Mesodermal cell (in vitro differentiated cells): ENCODE measurements around the gene CCDC182. TPM values are rescaled to one million over a fixed set of nuclear protein-coding genes. Genes with fewer than 3 reads are reported as not detected.

Experiments used
- H3K27ac ChIP-seq: 2 replicates; pipeline ENCODE4 v1.7.0; 2013; ENCODE audit warnings: mild to moderate bottlenecking, low read depth, low read length, moderate library complexity; ENCODE audit not compliant: severe bottlenecking
- H3K36me3 ChIP-seq: 2 replicates; pipeline ENCODE4 v1.7.1; 2013; ENCODE audit warnings: mild to moderate bottlenecking, low read length, moderate library complexity; ENCODE audit not compliant: control insufficient read depth, insufficient read depth
- H3K4me1 ChIP-seq: one replicate; pipeline ENCODE4 v1.7.1; 2013; ENCODE audit warnings: mild to moderate bottlenecking, low read length; ENCODE audit not compliant: insufficient read depth, control insufficient read depth, poor library complexity, severe bottlenecking
- H3K4me3 ChIP-seq: 2 replicates; pipeline ENCODE4 v1.7.0; 2013; ENCODE audit warnings: low read length, control low read depth, mild to moderate bottlenecking; ENCODE audit not compliant: insufficient read depth, poor library complexity, severe bottlenecking; ENCODE audit errors: extremely low read depth
- H3K9me3 ChIP-seq: 2 replicates; pipeline ENCODE4 v1.7.1; 2013; ENCODE audit warnings: mild to moderate bottlenecking, low read length, moderate library complexity; ENCODE audit not compliant: control insufficient read depth
- WGBS, 2 experiments: methylation state at CpG; one replicate each; pipeline ENCODE4 v1.1.5; 2013; ENCODE audit warnings: missing lambda C conversion rate in 2 of 2; ENCODE audit not compliant: insufficient coverage in 2 of 2; 5-methylcytosine and 5-hydroxymethylcytosine counted together
- polyA plus RNA-seq, 2 experiments: library from polyadenylated mRNA; stranded (reverse); fragments of 50-300 nt; gene quantifications; one replicate each; pipeline ENCODE4 v1.2.3, GENCODE V29; 2013

The CCDC182 gene
- polyA plus RNA-seq (2013, experiment 1 of 2), result not detected
- not detected for polyA plus RNA-seq (2013, experiment 2 of 2)

GRCh38 chr17:57745242-57745641 lies at the start of gene CCDC182:
Gene CCDC182 (minus strand): TSS chr17:57745299. CDS start chr17:57745272, 27 bp downstream.
- H3K4me3 ChIP-seq, result no peak within 1 kb of the TSS
- no peaks in the 10 kb centered on the region for H3K36me3 ChIP-seq
- WGBS, 2 experiments, result 80 to 93% methylated on average over 3 to 4 of the region's 4 CpGs
- H3K9me3 ChIP-seq, result no peaks in the 10 kb centered on the region
- peaks cover 6% of the 10 kb centered on the region for H3K4me1 ChIP-seq
- H3K27ac ChIP-seq, result no peak within 1 kb of the TSS

DNA sequence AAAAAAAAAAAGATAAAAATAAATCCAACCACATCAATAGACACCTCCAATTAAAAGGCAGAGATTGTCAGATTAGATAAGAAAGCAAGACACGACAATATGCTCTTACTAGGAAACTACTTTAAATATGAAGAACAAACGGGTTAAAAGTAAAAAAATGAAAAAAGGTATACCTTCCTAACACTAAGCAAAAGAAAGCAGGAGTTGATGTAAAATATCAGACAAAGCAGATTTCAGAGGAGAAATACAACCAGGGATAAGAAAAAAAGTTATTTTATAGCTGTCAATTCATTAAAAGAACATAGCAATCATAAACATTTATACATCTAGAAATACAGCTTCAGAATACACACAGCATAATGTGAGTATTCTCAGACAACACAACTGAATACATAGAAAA lies 49.7 kb upstream of the CCDC182 start:
- no CpG with 5 or more reads among the region's 2 CpGs for WGBS, 2 experiments
- Histone ChIP-seq H3K4me3 (no peak overlapping the region), H3K9me3 (no peaks in the 10 kb centered on the region), H3K4me1 (no peaks in the 10 kb centered on the region), H3K27ac (no peak overlapping the region), H3K36me3 (no peaks in the 10 kb centered on the region)

- Histone ChIP-seq H3K9me3 (no peaks in the 10 kb centered on the region), H3K27ac (no peak overlapping the region), H3K4me1 (no peaks in the 10 kb centered on the region), H3K36me3 (no peaks in the 10 kb centered on the region), H3K4me3 (no peak overlapping the region)
- 90% methylated on average over 2 of the region's 4 CpGs; no CpG with 5 or more reads in 1 of the 2 experiments for WGBS, 2 experiments
Measured at GRCh38 chr17:57788725-57789124, 43.6 kb upstream of the CCDC182 start.

- WGBS, 2 experiments, result 88 to 92% methylated on average over 6 to 7 of the region's 7 CpGs
- Histone ChIP-seq H3K4me3 (no peak overlapping the region), H3K36me3 (no peaks in the 10 kb centered on the region), H3K4me1 (peaks cover 13% of the 10 kb centered on the region), H3K27ac (no peak overlapping the region), H3K9me3 (no peaks in the 10 kb centered on the region)
Measured at GRCh38 chr17:57785022-57785421, 39.9 kb upstream of the CCDC182 start.

- 80 to 89% methylated on average over 15 of the region's 15 CpGs for WGBS, 2 experiments
- H3K9me3 ChIP-seq, result no peaks in the 10 kb centered on the region
- no peak overlapping the region for H3K4me3 ChIP-seq
- H3K27ac ChIP-seq, result no peak overlapping the region
- H3K4me1 ChIP-seq, result peaks cover 13% of the 10 kb centered on the region
- H3K36me3 ChIP-seq, result no peaks in the 10 kb centered on the region
Measured at GRCh38 chr17:57784226-57784895, 39.3 kb upstream of the CCDC182 start.

DNA sequence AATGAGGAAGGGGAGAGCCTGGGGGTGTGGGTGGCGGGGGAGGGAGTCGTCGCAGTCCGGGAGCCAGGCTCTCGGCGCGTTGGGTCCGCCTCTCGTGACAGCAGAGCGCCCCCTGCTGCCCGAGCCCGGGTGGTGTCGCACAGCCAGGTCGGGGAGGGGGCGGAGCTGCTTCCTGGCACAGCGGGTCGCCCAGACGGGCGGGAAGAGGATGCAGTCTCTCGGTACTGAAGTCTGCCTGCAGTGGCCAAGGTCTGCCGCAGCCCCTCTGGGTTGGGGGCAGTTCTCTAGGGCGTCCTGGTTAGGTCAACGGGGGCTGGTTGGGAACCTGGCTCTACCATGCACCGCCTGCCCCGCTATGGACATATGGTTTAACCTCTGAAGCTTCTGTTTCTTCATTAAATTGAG lies 38.2 kb upstream of the CCDC182 start:
- H3K27ac ChIP-seq, result no peak overlapping the region
- peaks cover 13% of the 10 kb centered on the region for H3K4me1 ChIP-seq
- no peak overlapping the region for H3K4me3 ChIP-seq
- no peaks in the 10 kb centered on the region for H3K36me3 ChIP-seq
- no peaks in the 10 kb centered on the region for H3K9me3 ChIP-seq
- 3 to 4% methylated on average over 16 to 18 of the region's 25 CpGs for WGBS, 2 experiments

DNA sequence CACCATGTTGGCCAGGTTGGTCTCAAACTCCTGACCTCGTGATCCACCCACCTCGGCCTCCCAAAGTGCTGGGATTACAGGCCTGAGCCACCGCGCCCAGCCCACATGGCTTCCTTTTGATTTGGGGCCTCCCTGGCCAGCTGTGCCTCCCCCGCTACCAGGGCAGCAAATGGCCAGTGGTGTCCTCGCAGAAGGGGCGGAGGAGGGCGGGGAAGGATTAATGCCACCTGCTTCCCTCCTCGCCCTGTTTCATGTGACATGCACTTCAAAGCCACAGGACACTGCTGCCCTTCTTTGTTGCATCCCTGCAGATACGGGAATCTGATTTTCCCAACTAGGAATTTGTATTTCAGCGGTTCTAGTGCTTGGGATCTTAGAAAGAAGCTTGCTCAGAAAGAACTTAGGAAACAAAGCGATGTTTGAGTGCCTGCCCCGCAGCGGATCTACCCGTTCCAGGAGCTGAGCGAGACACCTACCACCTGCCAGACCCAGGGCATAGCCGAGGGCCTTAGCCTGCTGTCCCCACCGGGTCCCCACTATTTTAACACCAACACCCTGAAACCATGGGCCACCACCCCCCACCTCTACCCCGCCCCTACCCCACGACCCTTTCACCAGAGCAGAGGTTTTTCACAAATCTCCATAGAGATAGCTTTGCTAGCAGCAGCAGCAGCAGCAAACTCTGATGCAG lies 37.7 kb upstream of the CCDC182 start:
- Histone ChIP-seq H3K4me3 (no peak overlapping the region), H3K36me3 (no peaks in the 10 kb centered on the region), H3K9me3 (no peaks in the 10 kb centered on the region), H3K4me1 (peaks cover 13% of the 10 kb centered on the region), H3K27ac (no peak overlapping the region)
- WGBS, 2 experiments, result 63 to 71% methylated on average over 13 to 18 of the region's 20 CpGs

DNA sequence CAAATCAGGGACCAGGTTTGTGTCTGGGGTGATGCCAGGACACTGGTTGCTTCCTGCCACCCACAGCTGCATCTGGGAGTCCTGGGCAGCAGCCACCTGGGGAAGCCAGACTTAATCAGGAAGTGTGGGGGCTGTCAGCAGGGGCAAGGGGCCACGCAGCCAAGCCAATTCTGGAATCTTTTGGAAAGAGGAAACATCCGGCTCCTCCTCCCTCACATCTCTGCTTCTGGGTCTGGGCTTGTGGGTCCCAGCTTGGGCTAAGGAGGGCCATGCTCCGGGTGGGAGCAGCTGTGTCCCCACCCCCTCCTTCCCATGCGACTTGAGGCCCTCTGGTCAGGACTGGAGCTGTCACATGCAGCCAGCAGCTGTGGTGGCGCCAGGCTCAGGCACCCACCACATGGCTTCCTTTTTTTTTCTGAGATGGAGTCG lies 37.0 kb upstream of the CCDC182 start:
- Histone ChIP-seq H3K4me1 (peaks cover 13% of the 10 kb centered on the region), H3K4me3 (no peak overlapping the region), H3K36me3 (no peaks in the 10 kb centered on the region), H3K27ac (no peak overlapping the region), H3K9me3 (no peaks in the 10 kb centered on the region)
- WGBS, 2 experiments, result 39 to 64% methylated on average over 4 to 5 of the region's 6 CpGs

- WGBS, 2 experiments, result 87 to 88% methylated on average over 8 of the region's 11 CpGs
- H3K9me3 ChIP-seq, result no peaks in the 10 kb centered on the region
Measured at GRCh38 chr17:57781386-57782061, 36.4 kb upstream of the CCDC182 start.

GRCh38 chr17:57779706-57780105 lies 34.6 kb upstream of the CCDC182 start:
- H3K4me3 ChIP-seq, result no peak overlapping the region
- no peaks in the 10 kb centered on the region for H3K36me3 ChIP-seq
- no peaks in the 10 kb centered on the region for H3K9me3 ChIP-seq
- no peak overlapping the region for H3K27ac ChIP-seq
- WGBS, 2 experiments, result 50 to 73% methylated on average over 1 of the region's 2 CpGs
- H3K4me1 ChIP-seq, result peaks cover 13% of the 10 kb centered on the region

More at GRCh38 chr17:57781386-57782061, 36.4 kb upstream of the CCDC182 start:
- H3K36me3 ChIP-seq, result no peaks in the 10 kb centered on the region
- H3K4me1 ChIP-seq, result peaks cover 13% of the 10 kb centered on the region
- no peak overlapping the region for H3K4me3 ChIP-seq
- peak overlapping the region; percentile 36 for H3K27ac ChIP-seq
